GM19455 (cell line): ENCODE measurements around the gene VASN.
A peak's percentile ranks its signal among the peaks of the same experiment; 100 is the strongest.
"Not testable (repeated sequence)": the region's sequence is repeated elsewhere in the genome, so short reads cannot be mapped to it uniquely, and the experiment has no call there.

Source experiments
- ATAC-seq: cut with Tn5 transposase; IDR thresholded peaks from one replicate; pipeline ENCODE4 v1.9.1; 2021; ENCODE audit not compliant: unreplicated experiment

VASN gene

GRCh38 chr16:4336701-4337539 lies 34.7 kb upstream of the VASN start:
- no peak for ATAC-seq

- ATAC-seq, result no peak
These were observed 34.0 kb upstream of the VASN start for GRCh38 chr16:4337540-4338088.

- no peak for ATAC-seq
These were observed 33.5 kb upstream of the VASN start for GRCh38 chr16:4338125-4338582.

DNA sequence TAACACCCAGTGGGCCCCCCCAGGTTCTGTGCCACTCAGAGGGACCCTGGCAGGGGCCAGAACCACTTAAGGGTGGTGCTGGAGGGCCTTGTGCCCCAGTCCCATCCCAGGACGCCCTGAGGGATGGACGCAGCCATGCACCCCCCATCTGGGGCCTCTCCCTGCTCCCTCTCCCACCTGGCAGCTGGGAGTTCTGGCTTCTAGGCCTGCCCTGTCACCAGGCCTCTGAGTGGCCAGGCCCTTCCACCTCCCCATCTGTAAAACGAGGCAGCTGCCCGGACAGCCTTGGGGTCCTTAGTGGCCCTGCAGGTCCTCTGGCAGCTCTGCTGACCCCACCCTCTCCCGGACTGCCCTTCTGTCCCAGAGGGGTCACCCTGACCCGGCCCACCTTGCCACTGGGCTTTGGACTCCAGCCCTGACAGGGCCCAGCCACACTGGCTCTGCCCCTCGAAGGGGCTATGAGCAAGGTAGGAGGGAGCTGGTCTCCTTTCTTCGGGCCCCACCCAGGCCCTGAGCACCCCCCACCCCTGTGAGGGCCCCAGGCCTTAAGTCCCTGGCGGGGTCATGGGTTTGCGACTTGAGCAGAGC lies 32.8 kb upstream of the VASN start:
- no peak for ATAC-seq

DNA sequence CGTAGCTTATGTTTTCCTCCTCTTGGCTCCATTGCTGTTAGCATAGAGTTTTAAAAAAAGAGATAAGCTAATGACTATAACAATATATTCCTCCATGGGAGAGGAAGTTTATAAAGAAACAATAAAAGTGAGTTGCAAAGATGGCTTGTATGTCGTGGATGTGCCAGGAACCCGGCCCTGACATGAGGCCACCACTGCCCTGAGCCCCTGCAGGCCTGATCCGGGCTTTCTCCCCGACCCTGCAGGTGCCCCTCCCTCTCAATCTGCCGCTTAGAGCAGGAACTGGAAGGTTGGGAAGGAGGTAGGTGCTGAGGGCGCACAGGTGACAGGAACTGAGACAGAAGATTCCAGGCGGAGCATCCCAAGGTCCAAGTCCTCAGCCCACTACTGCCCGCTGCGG lies 32.2 kb upstream of the VASN start:
- ATAC-seq, result no peak

DNA sequence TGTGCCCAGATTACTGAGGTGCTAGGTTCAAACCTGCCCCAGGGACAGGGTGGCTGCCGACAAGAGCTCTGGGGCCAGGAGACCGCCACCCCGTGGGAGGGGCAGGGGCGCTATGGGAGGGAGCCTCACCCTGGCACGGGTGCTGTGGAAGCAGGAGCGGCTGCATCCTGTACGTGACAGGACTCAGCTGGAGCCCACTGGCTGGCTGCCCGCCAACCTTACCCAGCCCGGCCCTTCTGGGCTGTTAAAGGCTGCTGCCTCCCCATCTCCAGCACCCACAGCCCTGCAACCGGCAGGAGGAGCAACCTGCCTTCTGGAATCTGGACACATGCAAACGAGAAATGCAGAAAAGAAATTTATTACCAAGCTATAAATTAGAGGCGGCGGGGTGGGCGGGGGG lies 31.7 kb upstream of the VASN start:
- no peak for ATAC-seq

GRCh38 chr16:4340443-4340842 lies 31.2 kb upstream of the VASN start:
- ATAC-seq, result no peak

GRCh38 chr16:4341250-4341649 lies 30.4 kb upstream of the VASN start:
- no peak for ATAC-seq

DNA sequence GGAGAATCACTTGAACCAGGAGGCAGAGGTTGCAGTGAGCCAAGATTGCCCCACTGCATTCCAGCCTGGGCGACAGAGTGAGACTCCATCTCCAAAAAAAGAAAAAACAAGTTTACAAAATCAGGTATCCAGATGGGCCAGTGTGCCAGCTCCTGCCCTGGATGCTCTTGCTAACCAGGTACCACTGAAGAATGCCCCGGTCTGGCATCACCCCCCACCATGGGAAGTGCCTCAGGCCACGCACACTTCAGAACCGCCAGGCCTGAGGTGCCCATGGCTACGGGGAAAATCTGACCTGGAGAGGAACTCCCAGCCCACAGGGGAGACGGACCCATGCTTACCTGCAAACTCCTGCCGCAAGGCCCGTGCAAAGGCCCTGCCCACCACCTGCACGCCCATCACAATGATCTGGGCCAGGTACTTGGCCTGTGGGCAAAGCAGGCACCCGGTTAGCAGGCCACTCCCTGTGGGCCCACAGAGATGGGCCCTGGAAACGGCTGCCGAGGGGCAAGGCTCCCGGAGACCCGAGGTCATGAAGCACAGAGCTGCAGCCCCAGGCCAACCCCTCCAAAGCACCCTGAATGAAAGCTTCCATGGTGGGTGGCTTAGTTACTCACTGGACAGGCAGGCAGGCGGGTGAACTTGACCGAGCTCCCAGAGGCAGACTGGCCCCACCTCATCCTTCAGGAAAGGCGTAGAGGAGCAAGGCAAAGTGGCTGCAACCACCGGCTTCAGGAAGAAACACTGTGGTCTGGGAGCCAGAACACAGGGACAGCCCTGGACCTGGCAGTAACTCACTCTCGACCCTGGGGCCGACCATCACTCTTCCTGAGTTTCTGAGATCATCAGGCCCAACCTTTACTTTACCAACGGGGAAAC lies 28.5 kb upstream of the VASN start:
- no peak for ATAC-seq

DNA sequence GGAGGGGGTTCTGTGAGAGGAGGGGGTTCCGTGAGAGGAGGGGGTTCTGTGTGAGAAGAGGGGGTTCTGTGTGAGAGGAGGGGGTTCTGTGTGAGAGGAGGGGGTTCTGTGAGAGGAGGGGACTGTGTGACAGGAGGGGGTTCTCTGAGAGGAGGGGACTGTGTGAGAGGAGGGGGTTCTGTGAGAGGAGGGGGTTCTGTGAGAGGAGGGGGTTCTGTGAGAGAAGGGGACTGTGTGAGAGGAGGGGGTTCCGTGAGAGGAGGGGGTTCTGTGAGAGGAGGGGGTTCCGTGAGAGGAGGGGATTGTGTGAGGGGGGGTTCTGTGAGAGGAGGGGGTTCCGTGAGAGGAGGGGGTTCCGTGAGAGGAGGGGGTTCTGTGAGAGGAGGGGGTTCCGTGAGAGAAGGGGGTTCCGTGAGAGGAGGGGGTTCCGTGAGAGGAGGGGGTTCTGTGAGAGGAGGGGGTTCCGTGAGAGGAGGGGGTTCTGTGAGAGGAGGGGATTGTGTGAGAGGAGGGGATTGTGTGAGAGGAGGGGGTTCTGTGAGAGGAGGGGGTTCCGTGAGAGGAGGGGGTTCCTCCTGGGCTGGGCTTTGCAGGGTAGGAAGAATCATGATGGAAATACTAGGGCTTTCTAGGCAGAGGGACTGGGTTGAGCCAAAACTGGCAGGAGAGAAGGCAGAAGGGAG lies 27.2 kb upstream of the VASN start:
- ATAC-seq, result not testable (repeated sequence)

DNA sequence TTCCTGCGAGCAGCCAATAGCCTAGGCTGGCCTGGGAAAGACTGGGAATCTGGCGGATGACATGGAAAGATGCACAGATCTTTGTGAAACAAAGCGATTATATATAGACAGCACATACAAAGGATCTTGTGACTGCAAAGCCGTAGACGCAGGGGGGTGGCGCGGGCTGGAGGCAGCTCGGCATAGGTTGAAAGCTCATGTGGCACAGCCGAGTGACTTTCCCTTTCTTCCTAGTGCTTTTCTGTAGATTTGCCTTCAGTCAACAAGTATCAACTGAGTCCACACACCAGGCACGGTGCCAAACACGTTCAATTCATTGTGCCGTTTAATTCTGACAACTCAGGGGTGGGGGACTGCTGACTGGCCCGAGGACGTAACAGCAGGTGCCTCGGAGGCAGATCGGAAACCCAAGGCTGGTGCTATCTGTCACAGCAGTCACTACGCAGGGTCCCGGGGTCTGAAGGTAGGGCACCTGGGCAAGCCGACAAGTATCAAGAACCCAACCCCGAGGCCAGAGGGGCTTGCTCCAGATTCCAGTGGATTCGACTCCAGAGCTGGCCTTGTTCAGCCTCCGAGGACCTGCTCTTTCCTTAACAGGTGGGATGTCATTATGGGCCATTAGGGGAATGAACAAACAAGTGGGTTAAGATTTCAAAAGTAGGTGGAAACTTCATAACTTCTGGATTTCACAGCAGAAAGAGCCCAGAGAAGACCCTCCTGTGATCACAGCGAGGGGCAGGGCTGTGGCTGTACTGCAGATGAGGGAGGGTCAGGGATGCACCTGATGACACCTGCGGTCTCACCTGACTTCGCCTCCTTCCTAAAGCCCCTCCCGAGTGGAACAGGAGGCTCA lies 26.4 kb upstream of the VASN start:
- ATAC-seq, result no peak

DNA sequence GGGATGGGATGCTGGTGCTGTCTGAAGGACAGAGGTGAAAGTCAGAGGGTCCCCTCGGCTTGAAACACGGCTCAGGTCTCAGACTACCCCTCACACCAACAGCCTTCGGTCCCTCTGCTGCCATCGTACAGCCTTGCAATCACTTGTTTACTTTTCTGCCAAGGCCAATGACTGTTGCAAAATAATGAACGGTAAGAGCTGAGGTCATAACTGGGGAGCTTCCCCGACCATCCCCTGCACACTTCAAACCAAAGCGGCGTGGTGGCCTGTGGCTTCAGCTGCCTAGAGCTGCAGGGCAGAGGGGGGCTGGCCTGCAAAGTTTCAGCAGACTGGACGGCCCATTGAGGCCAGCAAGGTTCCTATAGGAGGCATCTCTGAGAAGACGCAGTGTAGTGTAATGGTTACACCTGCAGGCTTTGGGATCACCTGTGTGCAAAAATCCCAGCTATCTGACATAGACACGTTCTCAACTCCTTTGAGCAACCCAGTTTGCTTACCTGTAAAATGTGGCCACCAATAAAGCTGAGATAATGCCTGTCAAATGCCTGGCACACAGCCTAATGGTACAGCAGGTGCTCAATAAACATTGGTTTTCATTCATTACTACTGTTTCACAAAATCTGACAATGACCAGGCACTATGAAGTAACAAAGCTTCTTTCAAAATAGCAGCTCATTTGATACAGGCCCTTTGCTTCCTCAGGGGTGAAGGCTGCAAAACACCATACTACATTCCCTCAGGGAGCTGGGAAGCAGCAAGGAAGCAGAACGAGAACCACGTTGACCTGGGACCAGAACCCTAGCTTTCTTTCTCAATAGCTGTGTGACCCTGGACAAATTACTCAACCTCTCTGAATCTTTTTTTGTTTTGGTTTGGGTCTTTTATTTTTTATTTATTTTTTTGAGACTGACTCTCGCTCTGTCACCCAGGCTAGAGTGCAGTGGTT lies 25.5 kb upstream of the VASN start:
- ATAC-seq, result no peak

DNA sequence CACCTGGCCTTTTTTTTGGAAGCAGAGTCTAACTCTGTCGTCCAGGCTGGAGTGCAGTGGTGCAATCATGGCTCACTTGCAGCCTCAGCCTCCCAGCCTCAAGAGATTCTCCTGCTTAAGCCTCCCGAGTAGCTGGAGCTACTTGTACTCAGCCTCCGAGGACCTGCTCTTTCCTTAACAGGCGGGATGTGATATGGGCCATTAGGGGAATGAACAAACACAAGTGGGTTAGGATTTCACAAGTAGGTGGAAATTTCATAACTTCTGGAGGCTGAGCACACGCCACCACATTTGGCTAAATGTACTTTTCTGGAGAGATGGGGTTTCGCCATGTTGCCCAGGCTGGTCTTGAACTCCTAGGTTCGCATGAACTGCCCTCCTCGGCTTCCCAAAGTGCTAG lies 24.6 kb upstream of the VASN start:
- ATAC-seq, result no peak

DNA sequence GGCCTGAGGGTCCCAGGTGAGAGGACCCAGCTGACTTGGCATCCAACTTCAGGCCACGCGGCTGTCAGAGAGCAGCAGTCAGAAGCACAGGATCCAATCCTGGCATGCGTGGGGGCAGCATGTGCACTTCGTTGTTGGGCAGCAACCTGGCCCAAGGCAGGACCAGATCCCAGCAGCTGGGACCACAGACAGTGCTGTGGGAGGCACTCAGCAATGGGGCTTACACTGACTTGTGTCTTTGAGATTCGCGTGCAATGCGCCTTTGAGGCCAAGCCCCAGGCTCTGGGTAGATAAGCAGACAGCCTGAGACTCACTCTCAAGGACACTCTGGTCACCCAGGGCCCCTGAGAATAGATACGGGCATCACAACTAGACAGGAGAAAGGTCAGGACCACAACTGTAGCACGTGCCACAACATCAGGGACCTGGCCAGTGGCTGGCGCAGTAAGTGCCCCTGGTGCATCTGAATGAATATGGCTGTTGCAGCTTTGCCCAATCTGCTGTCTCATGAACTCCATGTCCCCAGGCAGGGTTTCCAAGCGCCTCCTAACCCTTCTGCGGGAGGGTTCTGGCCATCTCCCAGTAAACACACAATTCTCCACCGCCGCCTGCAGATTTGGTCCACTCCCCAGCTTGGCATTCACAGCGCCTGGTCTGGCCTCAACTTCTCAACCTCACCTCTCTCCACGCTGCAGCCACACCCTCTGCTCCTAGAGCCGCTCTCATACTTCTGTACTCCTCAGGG lies 23.7 kb upstream of the VASN start:
- ATAC-seq, result no peak

GRCh38 chr16:4349332-4349731 lies 22.3 kb upstream of the VASN start:
- no peak for ATAC-seq

DNA sequence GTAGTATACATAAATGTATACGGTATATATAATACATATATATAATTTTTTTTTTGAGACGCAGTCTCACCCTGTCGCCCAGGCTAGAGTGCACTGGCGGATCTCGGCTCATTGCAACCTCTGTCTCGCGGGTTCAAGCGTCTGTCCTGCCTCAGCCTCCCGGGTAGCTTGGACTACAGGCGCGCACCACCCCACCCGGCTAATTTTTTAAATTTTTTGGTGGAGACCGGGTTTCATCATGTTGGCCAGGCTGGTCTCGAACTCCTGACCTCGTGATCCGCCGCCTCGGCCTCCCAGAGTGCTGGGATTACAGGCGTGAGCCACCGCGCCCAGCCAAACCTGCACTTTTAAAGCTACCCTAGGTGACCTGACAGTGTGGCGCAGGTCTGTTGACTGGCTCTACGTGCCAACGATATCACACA lies 21.3 kb upstream of the VASN start:
- peak; percentile 2 for ATAC-seq

GRCh38 chr16:4350787-4351659 lies 20.6 kb upstream of the VASN start, which contains the start of gene PAM16:
TSS of gene PAM16 (minus strand) at chr16:4351321. CDS start at chr16:4351234, 87 bp downstream.
- ATAC-seq, result peak; percentile 83
